ENCODE results near the gene DUSP22.

DUSP22 gene

GRCh38 chr6:307065-307814, 15.0 kb downstream of the DUSP22 start:
- H3K27ac ChIP-seq (ENCODE audit: low read depth, low read length), result no peak overlapping the region
- peaks cover 22% of the 10 kb centered on the region for H3K4me1 ChIP-seq (ENCODE audit: control insufficient read depth, low read length)
- no peaks in the 10 kb centered on the region for H3K27me3 ChIP-seq (ENCODE audit: control insufficient read depth, low read length)
- no peaks in the 10 kb centered on the region for H3F3A ChIP-seq (ENCODE audit: control insufficient read depth, insufficient read depth)
- TF ChIP-seq CTCF (IDR thresholded peaks at IDR 0.05; ENCODE audit: low read depth, low read length, poor library complexity, severe bottlenecking) (no peak), EZH2phosphoT487 (IDR thresholded peaks at IDR 0.05; ENCODE audit: borderline replicate concordance, low read length) (no peak)
- H3K4me2 ChIP-seq (ENCODE audit: low read length), result no peak overlapping the region
- H4K20me1 ChIP-seq (ENCODE audit: control insufficient read depth, insufficient read depth, low read depth, low read length), result no peaks in the 10 kb centered on the region
- no peak overlapping the region for H3K4me3 ChIP-seq (ENCODE audit: low read length)
- H3K36me3 ChIP-seq (ENCODE audit: control insufficient read depth, low read length), result no peaks in the 10 kb centered on the region
- no peaks in the 10 kb centered on the region for H3K9me3 ChIP-seq (ENCODE audit: control insufficient read depth, insufficient read depth, low read length)
- H3K9me2 ChIP-seq (replicated peaks; ENCODE audit: control insufficient read depth, low read length), result no peaks in the 10 kb centered on the region
- H3K79me2 ChIP-seq (ENCODE audit: control insufficient read depth, low read length), result no peaks in the 10 kb centered on the region

DNA sequence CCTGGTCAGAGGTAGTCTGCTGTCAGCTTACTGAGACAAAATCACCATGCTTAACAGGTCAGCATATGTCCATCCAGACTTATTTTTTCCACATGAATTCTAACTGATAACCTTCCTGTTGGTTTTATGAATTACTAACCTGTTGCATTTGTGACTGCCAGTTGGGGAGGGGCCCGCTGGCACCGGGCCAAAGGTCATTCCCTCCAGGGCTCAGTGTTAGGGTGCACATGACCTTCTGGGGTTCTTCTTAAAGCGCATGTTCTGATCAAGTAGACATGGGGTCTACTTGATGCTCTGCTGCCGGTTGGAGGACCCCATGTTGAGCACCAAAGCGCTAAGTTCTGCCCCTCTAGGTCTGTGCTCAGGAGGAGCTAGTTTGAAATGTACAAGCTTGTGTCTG, 15.6 kb downstream of the DUSP22 start:
- H3K9me3 ChIP-seq (ENCODE audit: control insufficient read depth, insufficient read depth, low read length), result no peaks in the 10 kb centered on the region
- peaks cover 28% of the 10 kb centered on the region for H3K4me1 ChIP-seq (ENCODE audit: control insufficient read depth, low read length)
- H3K36me3 ChIP-seq (ENCODE audit: control insufficient read depth, low read length), result no peaks in the 10 kb centered on the region

DNA sequence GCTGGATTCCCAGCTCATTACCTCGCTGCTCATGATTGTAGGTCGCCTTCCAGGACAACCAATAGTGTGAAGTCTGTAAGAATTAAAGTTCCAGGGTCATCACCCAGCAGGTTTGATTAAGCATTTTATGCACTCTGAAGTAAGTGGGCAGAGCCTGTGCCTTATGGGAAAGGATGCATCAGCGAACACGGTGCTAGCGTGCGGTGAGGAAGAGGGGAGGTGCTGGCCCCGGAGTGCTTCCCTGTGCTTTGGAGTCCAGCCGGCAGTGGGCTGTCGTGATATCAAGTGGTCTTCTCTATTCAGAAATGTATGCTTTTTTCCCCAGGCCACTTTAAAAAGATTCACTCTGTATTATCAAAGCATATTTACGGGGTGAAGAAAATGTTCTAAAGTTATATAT, 16.0 kb downstream of the DUSP22 start:
- TF ChIP-seq CTCF (IDR thresholded peaks at IDR 0.05; ENCODE audit: low read depth, low read length, poor library complexity, severe bottlenecking), result no peak
- TF ChIP-seq EZH2phosphoT487 (IDR thresholded peaks at IDR 0.05; ENCODE audit: borderline replicate concordance, low read length), result no peak
- no peaks in the 10 kb centered on the region for H3K27me3 ChIP-seq (ENCODE audit: control insufficient read depth, low read length)
- H3K4me1 ChIP-seq (ENCODE audit: control insufficient read depth, low read length), result peaks cover 32% of the 10 kb centered on the region
- no peaks in the 10 kb centered on the region for H3K79me2 ChIP-seq (ENCODE audit: control insufficient read depth, low read length)
- H3K4me2 ChIP-seq (ENCODE audit: low read length), result no peak overlapping the region
- H3K4me3 ChIP-seq (ENCODE audit: low read length), result no peak overlapping the region
- no peaks in the 10 kb centered on the region for H4K20me1 ChIP-seq (ENCODE audit: control insufficient read depth, insufficient read depth, low read depth, low read length)
- no peaks in the 10 kb centered on the region for H3F3A ChIP-seq (ENCODE audit: control insufficient read depth, insufficient read depth)
- no peaks in the 10 kb centered on the region for H3K36me3 ChIP-seq (ENCODE audit: control insufficient read depth, low read length)
- H3K27ac ChIP-seq (ENCODE audit: low read depth, low read length), result no peak overlapping the region
- H3K9me2 ChIP-seq (replicated peaks; ENCODE audit: control insufficient read depth, low read length), result no peaks in the 10 kb centered on the region
- no peaks in the 10 kb centered on the region for H3K9me3 ChIP-seq (ENCODE audit: control insufficient read depth, insufficient read depth, low read length)

More for the DNA sequence above, 15.6 kb downstream of the DUSP22 start:
- Histone ChIP-seq H3K4me3 (ENCODE audit: low read length) (no peak overlapping the region), H3K9me2 (replicated peaks; ENCODE audit: control insufficient read depth, low read length) (no peaks in the 10 kb centered on the region), H3K4me2 (ENCODE audit: low read length) (no peak overlapping the region), H4K20me1 (ENCODE audit: control insufficient read depth, insufficient read depth, low read depth, low read length) (no peaks in the 10 kb centered on the region), H3F3A (ENCODE audit: control insufficient read depth, insufficient read depth) (no peaks in the 10 kb centered on the region), H3K27ac (ENCODE audit: low read depth, low read length) (no peak overlapping the region), H3K79me2 (ENCODE audit: control insufficient read depth, low read length) (no peaks in the 10 kb centered on the region), H3K27me3 (ENCODE audit: control insufficient read depth, low read length) (no peaks in the 10 kb centered on the region)
- TF ChIP-seq CTCF (IDR thresholded peaks at IDR 0.05; ENCODE audit: low read depth, low read length, poor library complexity, severe bottlenecking) (no peak), EZH2phosphoT487 (IDR thresholded peaks at IDR 0.05; ENCODE audit: borderline replicate concordance, low read length) (no peak)
